ENCODE measurements around the gene DHRS2.
"Not testable (repeated sequence)": the region's sequence is repeated elsewhere in the genome, so short reads cannot be mapped to it uniquely, and the experiment has no call there.

DHRS2 gene

GRCh38 chr14:23634698-23635412, 1.3 kb upstream of the DHRS2 start:
- DNase-seq = not testable (repeated sequence)

DNA sequence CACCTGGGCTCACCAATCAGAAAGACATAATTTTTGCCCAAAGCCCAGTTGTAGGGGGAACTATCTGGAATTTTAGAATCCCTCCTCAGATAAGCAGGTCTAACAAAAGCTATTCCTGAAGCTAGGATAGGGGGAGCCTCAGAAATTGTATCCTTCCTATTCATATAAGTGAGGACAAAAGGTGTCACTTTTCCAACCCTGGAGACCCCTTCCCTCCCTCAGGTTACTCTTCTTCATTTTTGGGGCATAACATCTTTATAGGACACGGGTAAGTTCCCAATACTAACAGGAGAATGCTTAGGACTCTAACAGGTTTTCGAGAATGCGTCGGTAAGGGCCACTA, 1.1 kb downstream of the DHRS2 start:
- not testable (repeated sequence) for DNase-seq

GRCh38 chr14:23637655-23638413, 1.7 kb downstream of the DHRS2 start:
- DNase-seq = not testable (repeated sequence)

DNA sequence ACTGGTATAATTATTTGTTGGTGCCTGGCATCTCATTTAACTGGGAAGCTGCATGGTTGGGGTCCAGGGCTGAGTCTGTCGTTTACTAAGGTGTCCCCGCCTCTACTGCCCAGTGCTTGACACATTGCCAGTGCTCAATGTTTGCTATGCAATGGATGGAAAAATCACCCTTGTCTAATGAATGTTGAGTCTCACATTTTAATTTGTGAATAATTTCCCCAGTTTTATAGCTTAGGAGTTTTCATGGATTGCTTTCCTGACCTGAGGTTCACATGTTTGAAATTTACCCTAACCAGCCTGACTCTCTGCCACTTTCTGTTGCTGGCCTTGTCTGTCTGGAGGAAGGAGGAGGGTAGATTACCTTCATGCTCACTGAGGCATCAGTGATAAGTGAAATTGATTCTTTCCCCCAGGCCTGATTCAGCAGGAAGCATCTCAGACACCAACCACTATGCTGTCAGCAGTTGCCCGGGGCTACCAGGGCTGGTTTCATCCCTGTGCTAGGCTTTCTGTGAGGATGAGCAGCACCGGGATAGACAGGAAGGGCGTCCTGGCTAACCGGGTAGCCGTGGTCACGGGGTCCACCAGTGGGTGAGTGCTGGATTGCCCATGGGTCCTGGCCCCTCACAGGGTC, 2.4 kb downstream of the DHRS2 start:
- DNase-seq = no peak

- no peak for DNase-seq
Measured at GRCh38 chr14:23639048-23639890, 3.1 kb downstream of the DHRS2 start.

DNA sequence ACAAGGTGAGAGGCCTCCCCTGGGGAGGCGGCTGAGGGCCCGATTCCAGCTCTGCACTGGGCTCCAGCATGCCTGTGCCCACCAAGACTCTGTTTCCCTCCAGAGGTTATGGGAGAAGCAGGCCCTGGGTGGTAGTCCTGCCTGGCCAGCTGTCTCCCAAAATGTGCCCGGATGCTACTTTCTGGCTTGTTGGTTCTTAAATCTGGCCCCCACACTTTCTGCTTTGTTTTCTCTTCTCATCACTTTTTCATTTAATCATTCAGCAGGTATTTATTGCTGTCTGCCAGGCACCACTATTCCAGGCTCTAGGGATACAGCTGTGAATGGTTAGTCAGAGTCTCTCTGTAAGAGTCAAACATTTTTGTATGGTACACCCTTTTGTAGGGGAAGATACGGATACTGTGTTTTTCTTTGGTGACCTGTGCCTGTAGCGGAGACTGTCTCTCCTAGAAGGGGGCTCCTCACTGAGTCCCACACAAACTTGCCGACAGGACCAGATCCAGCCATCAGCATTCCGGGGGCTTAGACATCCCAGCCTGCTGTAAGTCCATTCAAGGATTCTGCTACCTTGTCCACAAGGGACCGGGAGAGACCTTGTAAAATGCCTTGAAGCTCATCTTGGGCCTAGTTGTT, 3.8 kb downstream of the DHRS2 start:
- no peak for DNase-seq

DNA sequence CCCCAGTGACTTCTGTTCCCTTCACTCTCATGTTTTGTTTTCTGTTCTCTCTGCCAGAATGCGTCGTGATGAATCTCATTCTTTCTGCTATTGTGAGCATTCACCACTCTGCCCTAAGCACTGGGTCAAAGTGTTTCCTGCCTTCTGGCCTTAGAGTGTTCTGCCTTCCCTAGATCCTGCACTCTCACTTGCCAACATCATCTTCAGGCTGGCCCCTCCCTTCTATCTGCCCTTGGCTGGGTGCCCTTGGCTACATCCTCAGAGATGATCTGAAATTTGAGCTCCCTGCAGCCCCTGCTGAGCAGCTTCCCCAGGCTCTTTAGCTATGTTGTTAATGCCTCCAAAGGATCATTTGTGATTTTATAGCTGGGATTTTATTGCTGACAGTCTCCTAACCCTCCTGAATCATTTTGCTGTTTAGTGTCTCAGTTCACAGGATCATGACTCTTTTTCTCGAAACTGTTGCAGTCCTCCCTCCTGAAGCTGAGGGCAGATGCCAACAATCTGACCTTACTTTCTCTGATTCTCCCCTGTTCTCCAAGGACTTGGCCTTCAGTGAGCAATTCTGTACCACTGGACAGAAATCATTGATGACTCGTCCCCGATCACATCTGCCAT, 4.5 kb downstream of the DHRS2 start:
- no peak for DNase-seq

DNA sequence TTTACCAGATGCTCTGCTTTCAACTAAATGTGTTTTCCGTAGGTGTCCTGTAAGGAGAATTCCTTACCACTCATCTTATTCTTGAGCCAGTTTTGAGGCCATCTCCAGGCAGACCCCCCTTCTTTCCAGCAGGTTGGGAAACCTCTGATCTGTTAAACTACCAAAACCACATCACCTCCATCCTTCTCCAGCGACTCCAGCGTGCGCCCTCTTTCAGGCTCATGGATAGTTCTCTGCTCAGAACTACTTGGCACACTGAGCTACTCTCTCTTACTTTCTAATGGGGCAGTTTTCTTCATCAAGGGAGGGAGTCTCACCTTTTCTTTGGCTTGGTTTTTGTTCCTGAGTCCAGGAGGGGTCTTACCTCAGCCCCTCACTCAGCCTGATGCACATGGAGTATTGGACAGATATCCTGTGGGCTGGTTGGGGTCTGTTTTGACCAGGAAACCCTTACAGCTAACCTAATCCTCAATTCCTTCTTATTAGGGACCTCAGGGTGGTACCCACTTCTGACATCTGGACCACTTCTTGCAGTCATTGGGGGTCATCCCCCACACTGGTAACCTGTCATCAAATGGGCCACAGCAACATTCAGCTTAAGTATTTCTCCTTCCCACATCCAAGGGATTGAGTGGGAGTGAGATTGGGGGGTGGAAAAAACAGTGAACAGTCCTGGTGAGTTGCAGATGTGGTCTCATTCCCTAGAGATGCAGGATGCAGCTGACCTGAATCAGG, 5.2 kb downstream of the DHRS2 start:
- DNase-seq = no peak

DNA sequence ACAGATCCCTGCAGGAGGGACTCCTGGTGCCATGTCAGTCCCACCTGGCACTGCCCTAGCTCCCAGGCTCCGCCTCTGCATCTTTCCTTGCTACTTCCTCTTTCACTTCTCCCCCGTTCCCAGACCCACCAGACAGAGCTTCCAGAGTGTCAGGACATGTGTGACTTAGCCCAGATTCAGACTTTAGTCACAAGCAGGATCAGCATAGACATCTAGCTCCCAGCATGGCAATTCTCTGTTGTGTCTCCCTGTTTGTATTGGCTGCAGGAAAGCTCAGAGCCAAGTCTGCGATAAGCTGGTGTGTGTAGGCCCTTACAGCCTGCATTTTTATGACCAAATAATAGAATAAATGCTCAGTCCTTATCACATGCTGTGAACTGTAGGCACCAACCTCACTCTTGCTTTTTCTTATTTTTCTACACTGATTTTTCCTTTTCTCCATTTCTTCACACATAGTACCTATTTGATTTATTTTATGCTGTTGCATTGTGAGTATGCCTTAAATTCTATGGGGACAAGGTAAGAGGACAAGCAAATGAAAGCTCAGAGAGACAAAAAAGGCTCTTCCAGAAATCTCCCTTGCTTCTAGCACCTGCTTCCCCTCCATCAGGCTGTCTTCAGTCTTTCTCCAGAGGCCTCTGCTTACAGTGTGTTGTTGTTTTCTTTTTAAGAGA, 5.9 kb downstream of the DHRS2 start:
- DNase-seq = peak; percentile 41 to 59 (median 47)

- peak in 1 of 3 donors; percentile 10 for DNase-seq
Measured at GRCh38 chr14:23643533-23644194, 7.5 kb downstream of the DHRS2 start.

DNA sequence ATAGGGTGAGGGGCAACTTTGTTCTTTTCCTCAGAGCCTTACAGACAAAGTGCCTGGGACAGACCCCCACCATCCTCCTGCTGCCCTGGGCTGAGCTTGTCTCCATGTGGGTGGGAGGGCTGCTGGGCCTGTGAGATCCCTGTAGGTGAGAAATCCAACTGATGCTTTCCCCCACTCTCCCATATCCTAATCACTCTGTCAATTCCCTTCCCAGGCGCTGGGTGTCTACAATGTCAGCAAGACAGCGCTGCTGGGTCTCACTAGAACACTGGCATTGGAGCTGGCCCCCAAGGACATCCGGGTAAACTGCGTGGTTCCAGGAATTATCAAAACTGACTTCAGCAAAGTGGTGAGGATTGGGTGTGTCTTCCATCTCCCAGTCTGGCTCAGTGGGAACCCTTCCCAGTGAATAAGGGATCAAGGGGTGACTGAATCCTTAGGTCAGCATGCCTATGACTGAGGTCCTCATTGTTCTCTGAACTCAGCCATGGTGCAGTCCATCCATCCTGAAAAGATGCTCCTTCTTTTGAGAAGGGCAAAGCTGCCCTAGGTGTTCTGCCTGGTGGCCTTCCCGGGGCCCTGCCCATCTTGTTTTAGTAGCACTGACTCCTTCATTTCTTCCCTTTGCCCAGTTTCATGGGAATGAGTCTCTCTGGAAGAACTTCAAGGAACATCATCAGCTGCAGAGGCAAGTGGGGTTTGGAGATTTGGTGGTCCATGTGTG, 8.2 kb downstream of the DHRS2 start:
- no peak for DNase-seq

GRCh38 chr14:23644919-23645336, 8.8 kb downstream of the DHRS2 start:
- DNase-seq = no peak

DNA sequence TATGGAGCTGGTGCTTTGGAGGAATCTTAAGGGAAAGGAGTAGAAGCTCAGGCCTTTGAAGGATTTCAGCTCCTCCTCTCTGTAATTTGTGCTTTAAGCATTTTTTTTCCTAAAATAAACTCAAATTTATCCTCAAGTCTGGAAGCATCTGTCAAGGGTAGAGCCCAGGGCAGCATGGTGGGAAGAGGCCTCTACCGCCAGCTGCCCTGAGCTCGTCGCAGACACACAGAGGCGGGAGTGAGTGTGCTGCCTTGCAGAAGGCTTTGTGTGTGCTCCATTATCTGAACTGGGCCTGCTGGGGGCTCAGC, 9.3 kb downstream of the DHRS2 start:
- no peak for DNase-seq

GRCh38 chr14:23645812-23646647, 9.9 kb downstream of the DHRS2 start:
- peak; percentile 20 to 24 (median 21) for DNase-seq

DNA sequence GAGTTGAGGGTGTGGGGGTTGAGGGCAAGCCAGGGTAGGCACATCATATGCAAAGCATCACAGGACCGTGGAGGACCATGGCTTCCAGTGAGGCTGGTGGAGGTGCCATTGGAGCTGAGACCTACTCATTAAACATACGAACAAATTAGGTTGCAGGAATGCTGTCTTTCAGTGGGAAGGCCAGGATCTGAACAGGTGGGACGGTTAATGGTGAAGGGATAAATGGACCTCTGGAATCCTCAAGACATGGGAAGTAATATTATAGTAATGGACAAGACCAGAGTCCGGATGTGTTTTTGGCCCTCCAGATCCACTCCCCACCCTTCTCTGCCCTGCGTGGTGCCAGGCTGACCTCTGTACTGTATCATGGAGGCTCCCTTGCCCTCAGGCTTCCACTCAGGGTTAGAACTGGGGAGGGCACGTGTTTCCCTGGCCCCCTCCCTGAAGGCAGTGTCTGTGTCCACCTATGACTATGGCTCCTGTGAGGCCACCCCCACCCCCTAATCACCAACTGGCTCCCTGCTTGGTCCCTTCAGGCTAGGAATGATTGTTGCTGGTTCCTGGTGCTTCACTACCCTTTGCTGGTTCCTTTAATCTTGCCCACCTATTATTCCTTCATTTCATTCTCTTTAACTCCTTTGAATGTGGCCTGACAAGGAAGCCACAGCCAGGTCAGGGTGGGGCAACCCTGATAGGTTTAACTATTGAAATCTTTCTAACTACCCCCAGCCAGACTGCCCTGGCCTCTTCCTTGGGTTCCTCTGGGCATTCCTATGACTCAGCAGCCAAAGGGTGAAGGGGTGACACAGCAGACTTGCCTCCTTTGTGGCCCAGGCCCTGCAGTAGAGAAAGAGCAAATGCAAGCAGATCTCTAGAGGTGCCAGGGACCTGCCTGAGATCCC, 10.7 kb downstream of the DHRS2 start:
- peak; percentile 59 to 69 (median 66) for DNase-seq

DNA sequence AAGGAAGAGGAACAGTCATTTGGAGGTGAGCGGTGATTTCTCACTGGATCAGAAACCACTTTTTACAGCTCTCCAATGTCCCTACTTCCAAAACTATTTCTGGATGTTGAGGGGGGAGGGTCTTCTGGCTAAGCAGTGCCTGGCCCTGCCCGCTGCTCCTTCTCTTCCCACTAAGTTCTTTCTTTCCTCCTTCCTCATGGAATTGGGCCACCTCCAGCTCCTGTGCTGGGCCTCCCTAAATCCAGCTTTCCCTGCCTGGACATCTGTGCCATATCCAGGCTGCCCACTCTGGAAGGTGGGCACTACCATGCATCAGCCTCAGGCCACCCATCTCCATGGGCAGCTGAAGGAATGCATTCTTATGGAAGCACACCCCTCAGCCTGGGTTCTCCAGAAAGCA, 11.5 kb downstream of the DHRS2 start:
- DNase-seq = no peak

- no peak for DNase-seq
Measured at GRCh38 chr14:23648764-23649460, 12.7 kb downstream of the DHRS2 start.
